HG02938 (cell line): Measurements from ENCODE around the gene TXNDC11.

Experiments used
- ATAC-seq: cut with Tn5 transposase; IDR thresholded peaks from one replicate; pipeline ENCODE4 v1.9.1; 2021; ENCODE audit warnings: mild to moderate bottlenecking, moderate library complexity; ENCODE audit not compliant: unreplicated experiment

TXNDC11 gene

GRCh38 chr16:11755022-11755760, 12.5 kb upstream of the TXNDC11 start:
- ATAC-seq, result no peak

- no peak for ATAC-seq
These were observed 10.2 kb upstream of the TXNDC11 start for GRCh38 chr16:11752856-11753255.

GRCh38 chr16:11750056-11750455, 7.4 kb upstream of the TXNDC11 start:
- ATAC-seq, result no peak

GRCh38 chr16:11748404-11749254, 6.0 kb upstream of the TXNDC11 start:
- no peak for ATAC-seq

- ATAC-seq, result no peak
These were observed 5.3 kb upstream of the TXNDC11 start for GRCh38 chr16:11747949-11748403.

GRCh38 chr16:11744075-11744470, 1.4 kb upstream of the TXNDC11 start:
- ATAC-seq, result no peak

- ATAC-seq, result no peak
These were observed 834 bp upstream of the TXNDC11 start for GRCh38 chr16:11743308-11744074.

GRCh38 chr16:11742093-11742535, 543 bp downstream of the TXNDC11 start:
- peak; percentile 24 for ATAC-seq

- no peak for ATAC-seq
These were observed 2.1 kb downstream of the TXNDC11 start for GRCh38 chr16:11740567-11740966.

- no peak for ATAC-seq
These were observed 3.7 kb downstream of the TXNDC11 start for GRCh38 chr16:11738742-11739544.

- no peak for ATAC-seq
These were observed 4.9 kb downstream of the TXNDC11 start for GRCh38 chr16:11737713-11738112.

- ATAC-seq, result no peak
These were observed 5.8 kb downstream of the TXNDC11 start for GRCh38 chr16:11736903-11737302.

GRCh38 chr16:11735787-11736186, 6.9 kb downstream of the TXNDC11 start:
- ATAC-seq, result no peak

GRCh38 chr16:11734653-11735043, 8.0 kb downstream of the TXNDC11 start:
- ATAC-seq, result no peak

GRCh38 chr16:11734025-11734652, 8.5 kb downstream of the TXNDC11 start:
- no peak for ATAC-seq

GRCh38 chr16:11731222-11731621, 11.4 kb downstream of the TXNDC11 start:
- no peak for ATAC-seq

- no peak for ATAC-seq
These were observed 12.9 kb downstream of the TXNDC11 start for GRCh38 chr16:11729787-11730186.

GRCh38 chr16:11727796-11728543, 14.7 kb downstream of the TXNDC11 start:
- ATAC-seq, result no peak

- no peak for ATAC-seq
These were observed 16.6 kb downstream of the TXNDC11 start for GRCh38 chr16:11726008-11726407.
